Fibroblast of lung (primary cell): ENCODE data around the gene ELAPOR2.

Experiments used
- CTCF ChIP-seq, 2 donors: IDR thresholded peaks in 1 of 2; conservative IDR thresholded peaks in 1 of 2; 1 replicate in 1 of 2; 2 replicates in 1 of 2; pipeline ENCODE4 v1.5.1; 2011 to 2012; ENCODE audit warnings: low read length in 2 of 2, control low read depth in 1 of 2, inconsistent platforms in 1 of 2, low read depth in 1 of 2, mild to moderate bottlenecking in 1 of 2
- EZH2 ChIP-seq: IDR thresholded peaks from 2 replicates; pipeline ENCODE4 v1.5.1; 2012; ENCODE audit warnings: low read length, control low read depth, mild to moderate bottlenecking; ENCODE audit errors: missing control alignments

- no peak for TF ChIP-seq CTCF (conservative IDR thresholded peaks at IDR 0.05 in 1 of 2, IDR thresholded peaks at IDR 0.05 in 1 of 2; ENCODE audit: low read depth in 1 of 2, low read length in 2 of 2)
- no peak for TF ChIP-seq EZH2
These were observed 46.2 kb downstream of the ELAPOR2 start for GRCh38 chr7:87013136-87013839.
